GF-D8 (cell line): ENCODE data around the gene SRA1.
A peak's percentile ranks its signal among the peaks of the same experiment; 100 is the strongest.

Experiments used
- DNase-seq: peaks from one replicate; lab custom pipeline; 2025; lab: John Stamatoyannopoulos, UW

The SRA1 gene

DNA sequence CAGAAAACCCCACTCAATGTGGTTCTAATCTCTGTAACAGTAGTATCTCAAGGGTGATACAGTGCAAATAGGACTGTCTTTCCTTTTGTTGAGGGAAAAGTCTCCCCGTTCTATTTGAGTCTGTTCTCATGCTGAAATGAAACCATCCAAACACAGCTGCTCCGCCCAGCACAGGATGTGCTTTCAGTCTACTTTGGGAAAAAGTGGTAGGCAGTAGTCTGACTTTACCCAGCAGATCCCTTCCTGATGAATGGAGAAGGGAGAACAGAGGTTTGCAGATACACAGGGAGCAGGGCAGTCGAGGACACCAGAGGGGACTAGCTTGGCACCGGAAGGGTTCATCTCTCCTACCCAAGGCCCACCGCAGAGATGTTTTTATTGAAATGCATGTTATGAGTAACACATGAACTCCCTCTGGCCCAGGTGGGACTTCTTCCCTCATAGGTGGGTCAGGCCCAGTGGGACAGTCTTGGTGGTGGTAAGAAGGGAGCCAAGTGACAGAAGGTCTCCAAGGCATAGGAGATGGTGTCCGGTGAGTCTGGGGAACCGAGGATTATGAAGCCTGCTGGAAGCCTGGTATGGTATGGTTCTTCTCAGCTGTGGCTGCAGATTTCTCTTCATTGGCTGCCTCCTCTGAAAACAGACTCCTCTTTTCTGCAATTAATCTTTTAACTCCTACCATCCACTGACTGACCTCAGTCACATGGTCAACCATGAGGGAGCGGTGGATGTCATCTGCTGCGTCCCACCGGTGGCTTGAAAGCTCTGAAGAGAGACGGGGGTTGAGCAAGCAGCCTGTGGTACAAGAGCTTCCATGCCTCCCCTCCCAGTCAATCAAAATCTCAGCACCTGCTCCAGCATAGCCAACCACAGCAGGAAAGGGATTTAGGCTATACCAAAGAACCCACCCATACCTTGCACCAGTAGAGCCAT, 6.9 kb downstream of the SRA1 start:
- DNase-seq, result no peak

DNA sequence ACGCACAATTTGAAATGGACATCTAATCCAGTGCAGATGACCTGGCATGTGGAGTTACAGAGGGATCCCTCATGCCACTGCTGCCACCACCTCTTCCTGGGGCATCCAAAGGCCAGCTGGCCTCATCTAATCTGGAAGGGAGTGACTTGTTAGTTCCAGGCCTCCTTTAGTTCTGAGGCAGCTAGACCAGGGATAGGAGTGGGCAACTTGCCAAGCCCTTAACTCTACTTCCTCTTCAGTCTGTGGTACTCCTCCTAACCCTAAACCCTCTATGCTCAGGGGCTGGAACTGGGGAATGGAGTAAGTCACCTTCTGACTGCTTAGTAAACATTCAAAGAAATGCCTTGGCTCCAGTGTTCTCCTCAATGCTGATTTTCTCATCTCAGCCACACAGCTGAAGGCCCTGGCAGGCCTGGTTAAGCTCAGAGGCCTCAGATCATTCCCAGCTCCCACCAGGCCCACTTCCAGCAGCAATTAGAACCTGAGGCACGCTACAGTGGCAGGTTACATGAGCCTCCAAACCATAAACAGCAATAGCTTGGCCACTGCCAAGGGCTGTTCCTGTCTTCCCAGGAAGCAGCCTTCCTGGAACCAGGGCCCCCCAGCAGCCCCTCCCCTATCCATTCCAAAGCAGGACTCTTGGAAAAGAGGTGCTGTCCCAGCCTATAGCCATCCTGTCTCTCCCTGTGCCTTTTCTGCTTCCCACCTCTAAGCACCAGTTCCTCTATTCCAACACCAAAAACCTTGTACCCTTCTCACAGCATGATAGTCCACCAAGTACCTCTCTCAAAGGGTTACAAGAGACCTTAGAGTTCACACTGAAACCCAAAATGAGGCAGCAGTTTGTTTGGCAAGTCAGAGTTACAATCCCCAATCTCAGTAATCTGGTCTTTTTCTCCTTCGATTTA, 7.8 kb downstream of the SRA1 start:
- peak; percentile 50 for DNase-seq

DNA sequence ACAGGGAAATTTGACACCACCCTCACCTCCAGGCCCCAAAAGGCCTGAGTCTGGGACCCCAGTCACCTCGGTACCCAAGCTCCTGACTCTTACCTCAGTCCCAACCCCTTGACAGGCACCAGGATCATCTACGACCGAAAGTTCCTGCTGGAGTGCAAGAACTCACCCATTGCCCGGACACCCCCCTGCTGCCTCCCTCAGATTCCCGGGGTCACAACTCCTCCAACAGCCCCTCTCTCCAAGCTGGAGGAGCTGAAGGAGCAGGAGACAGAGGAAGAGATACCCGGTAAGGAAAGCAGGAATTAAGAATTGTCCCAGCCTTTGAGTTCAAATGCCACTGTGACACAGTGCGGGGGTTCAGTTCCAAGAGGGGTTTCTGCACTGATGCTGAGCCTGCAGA, 8.5 kb downstream of the SRA1 start:
- DNase-seq, result no peak

DNA sequence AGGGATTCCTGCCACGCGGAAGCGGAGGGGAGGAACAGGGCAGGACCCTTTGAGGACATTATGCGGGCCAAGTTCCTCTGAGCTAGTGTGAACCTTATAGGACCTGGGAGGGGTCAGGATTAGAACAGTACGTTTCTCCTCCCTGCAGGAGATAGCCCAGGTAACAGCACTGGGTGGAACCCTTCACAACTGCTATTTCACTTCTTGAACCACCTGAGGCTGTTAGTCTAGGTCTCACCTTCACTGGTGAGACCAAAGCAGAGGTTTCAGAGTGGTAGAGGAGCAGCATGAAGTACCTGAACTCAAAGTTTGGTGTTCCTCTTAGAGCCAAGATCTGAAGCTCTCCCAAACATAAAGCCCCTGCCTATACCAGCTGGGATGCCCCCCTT, 9.0 kb downstream of the SRA1 start:
- DNase-seq, result no peak

DNA sequence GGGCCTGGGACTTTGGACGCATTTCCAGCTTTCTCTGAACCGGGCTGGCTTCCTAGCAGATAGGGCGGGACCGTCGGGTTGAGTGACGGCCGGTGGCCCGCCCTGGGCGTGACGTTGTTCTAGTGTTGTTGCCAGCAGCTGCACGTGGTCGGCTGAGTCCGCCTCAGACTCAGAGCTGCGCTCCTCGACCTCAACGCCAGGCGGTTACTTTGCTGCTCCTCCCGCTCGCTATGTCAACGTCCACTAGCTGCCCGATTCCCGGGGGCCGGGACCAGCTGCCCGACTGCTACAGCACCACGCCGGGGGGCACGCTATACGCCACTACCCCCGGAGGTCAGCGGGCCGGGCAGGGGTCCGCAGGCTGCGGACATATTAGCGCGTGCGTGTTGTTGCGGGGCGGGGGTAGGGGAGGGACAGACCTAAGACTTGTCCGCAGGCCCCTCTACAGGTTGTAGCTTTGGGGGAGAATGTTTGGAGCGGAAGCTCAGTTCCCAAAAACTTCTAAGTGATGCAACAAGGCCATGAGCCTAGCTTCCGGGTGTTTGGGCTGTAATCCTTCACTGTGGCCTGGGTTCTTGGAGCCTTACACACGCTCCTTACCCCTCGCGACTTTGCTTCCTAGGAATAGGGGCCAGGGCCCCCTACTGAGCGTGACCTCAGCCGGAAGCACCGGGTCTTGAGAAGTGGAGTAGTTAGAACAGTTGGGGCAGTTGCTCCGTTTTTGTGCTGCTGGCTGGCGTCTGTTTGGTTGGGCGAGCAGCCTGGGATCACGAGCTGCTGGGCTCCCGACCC, 9.6 kb downstream of the SRA1 start, which contains the start of gene EIF4EBP3:
Gene EIF4EBP3, plus strand, starts transcription at position 155 of the 792 bp plus-strand sequence. Its CDS starts 76 bp downstream, at position 231.
- peak; percentile 57 for DNase-seq

DNA sequence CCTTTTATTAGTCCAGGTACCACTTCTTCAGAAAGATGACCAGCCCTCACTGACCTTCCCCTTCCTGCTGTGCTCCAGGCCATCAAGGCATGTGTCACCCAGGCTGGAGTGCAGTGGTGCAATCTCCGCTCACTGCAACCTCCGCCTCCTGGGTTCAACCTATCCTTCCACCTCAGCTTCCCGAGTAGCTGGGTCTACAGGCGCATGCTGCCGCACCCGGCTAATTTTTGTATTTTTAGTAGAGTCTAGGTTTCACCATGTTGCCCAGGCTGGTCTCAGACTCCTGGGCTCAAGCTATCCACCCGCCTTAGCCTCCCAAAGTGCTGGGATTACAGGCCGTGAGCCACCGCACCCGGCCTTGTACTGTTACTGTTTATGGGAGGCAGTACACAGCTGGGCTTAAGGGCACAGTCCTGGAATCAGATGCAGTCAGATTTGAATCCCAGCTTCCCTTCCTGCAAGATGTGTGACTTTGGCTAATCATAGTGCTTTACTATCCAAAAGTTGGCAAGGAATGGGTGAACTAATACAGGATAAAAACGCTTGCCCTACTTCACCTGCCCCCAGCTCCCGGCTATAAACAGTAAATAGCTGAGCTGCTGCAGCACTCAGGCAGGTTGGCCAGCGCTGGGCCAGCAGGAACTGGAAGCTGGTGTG, 10.3 kb downstream of the SRA1 start:
- no peak for DNase-seq

DNA sequence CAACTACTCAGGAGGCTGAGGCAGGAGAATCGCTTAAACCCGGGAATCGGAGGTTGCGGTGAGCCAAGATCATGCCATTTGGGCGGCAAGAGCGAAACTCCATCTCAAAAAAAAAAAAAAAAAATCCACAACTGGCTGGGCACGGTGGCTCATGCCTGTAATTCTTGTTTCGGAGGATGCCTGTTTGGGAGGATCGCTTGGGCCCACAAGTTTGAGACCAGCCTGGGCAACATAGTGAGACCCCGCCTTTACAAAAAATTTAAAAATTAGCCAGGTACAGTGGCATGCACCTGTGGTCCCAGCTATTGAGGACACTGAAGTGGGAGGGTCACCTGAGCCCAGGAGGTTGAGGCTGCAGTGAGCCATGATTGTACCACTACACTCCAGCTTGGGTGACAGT, 11.7 kb downstream of the SRA1 start:
- DNase-seq, result no peak

GRCh38 chr5:140544986-140545385, 12.3 kb downstream of the SRA1 start:
- DNase-seq, result no peak

DNA sequence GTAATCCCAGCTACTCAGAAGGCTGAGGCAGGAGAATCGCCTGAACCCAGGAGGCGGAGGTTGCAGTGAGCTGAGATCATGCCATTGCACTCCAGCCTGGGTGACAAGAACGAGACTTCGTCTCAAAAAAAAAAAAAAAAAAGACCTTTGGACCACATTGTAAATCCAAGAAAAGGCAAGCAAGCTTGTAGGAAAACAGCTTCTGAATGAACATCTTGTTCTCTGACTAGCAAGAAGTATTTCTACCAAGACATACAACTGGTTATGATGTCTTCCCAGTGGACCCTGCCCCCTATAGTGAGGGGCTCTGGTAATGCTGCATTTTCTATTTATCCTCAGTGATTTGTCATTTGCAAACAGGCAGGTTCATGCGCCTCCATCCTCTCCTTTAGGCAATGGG, 14.3 kb downstream of the SRA1 start:
- DNase-seq, result no peak

DNA sequence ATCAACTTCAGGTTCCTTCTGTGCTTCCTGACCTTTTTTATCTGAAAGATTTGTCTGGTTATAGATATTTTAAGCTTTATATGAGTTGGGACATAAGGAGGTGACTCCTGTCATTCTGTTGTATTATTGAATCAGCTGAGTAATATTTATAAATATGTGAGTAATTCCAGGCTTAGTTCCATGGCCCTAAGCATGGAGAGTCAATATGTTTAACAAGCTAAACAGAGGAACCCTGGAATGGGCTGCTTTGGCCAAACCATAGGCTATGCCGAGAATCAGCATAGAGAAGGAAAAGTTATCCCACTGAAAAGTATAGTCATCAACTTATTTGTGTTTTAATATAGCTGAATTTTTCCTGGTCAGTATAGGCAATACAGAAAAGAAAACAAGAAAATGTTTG, 17.0 kb downstream of the SRA1 start:
- DNase-seq, result no peak

DNA sequence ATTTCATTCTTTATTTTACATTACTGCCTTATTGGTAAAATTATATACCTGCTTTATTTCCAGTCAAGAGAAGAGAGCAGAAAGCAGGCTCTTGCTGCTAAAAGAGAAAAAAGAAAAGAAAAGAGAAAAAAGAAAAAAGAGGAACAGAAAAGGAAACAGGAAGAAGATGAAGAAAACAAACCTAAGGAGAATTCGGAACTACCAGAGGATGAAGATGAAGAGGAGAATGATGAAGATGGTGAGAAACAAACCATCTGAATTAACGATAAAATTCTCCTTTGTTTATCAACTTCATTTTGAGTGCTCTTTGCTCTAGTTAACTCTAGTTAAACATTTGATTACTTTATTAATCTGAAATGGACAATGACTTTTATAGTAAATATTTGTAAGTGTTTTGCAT, 33.3 kb downstream of the SRA1 start:
- DNase-seq, result no peak

GRCh38 chr5:140513124-140513523, 44.1 kb downstream of the SRA1 start:
- DNase-seq, result no peak

GRCh38 chr5:140509898-140510297, 47.4 kb downstream of the SRA1 start:
- DNase-seq, result no peak

GRCh38 chr5:140502834-140503233, 54.4 kb downstream of the SRA1 start:
- DNase-seq, result no peak
